Epithelial cell of esophagus (primary cell): ENCODE data around the gene THTPA.
"Not testable (repeated sequence)": the region's sequence is repeated elsewhere in the genome, so short reads cannot be mapped to it uniquely, and the experiment has no call there.

Source experiments
- DNase-seq: peaks from one replicate; pipeline ENCODE4 v3.0.0; 2010; ENCODE audit warnings: low read depth
- H3K4me3 ChIP-seq: 2 replicates; pipeline ENCODE4 v1.5.1; 2011; ENCODE audit warnings: mild to moderate bottlenecking, low read length, control low read depth
- TF ChIP-seq, protein P1 (sequence below): IDR thresholded peaks from 2 replicates; pipeline ENCODE4 v1.5.1; 2011; ENCODE audit warnings: low read depth, mild to moderate bottlenecking, low read length, control low read depth, inconsistent platforms; ENCODE audit not compliant: insufficient read depth; ENCODE audit errors: missing control alignments

THTPA gene

DNA sequence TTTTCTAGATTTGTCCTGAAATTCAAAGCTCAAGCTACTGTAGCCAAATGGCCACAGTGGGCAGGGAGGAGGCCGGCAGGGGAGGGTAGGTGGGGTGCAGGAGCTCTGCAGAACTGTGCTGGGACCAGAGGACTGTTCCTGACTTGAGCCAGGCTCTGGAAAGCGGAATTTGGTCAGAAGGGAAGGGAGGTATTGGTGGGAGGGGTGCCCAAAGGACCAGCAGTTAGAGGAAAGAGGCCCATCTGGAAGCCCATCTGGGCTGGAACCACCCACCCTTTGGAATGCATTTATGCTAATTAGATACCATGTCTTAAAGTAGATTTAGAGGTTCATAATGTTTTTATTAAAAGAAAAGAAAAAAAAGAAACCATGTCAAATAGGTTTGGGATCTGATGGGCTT lies 47.0 kb downstream of the THTPA start:
- no peak for DNase-seq
- TF ChIP-seq, protein P1, sequence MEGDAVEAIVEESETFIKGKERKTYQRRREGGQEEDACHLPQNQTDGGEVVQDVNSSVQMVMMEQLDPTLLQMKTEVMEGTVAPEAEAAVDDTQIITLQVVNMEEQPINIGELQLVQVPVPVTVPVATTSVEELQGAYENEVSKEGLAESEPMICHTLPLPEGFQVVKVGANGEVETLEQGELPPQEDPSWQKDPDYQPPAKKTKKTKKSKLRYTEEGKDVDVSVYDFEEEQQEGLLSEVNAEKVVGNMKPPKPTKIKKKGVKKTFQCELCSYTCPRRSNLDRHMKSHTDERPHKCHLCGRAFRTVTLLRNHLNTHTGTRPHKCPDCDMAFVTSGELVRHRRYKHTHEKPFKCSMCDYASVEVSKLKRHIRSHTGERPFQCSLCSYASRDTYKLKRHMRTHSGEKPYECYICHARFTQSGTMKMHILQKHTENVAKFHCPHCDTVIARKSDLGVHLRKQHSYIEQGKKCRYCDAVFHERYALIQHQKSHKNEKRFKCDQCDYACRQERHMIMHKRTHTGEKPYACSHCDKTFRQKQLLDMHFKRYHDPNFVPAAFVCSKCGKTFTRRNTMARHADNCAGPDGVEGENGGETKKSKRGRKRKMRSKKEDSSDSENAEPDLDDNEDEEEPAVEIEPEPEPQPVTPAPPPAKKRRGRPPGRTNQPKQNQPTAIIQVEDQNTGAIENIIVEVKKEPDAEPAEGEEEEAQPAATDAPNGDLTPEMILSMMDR = no peak
- H3K4me3 ChIP-seq = no peak overlapping the region

DNA sequence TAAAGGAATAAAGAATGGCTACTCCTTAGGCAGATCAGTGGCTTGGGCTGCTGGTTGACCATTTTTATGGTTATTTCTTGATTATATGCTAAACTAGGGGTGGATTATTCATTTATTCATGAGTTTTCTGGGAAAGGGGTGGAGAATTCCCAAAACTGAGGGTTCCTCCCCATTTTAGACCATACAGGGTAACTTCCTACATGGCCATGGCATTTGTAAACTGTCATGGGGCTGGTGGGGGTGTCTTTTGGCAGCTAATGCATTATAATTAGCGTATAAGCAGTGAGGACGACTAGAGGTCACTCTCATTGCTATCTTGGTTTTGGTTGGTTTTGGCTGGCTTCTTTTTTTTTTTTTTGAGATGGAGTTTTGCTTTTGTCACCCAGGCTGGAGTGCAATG lies 48.1 kb downstream of the THTPA start:
- DNase-seq = no peak
- no peak overlapping the region for H3K4me3 ChIP-seq
- TF ChIP-seq, protein P1 = no peak

- H3K4me3 ChIP-seq = no peak overlapping the region
- no peak for DNase-seq
- TF ChIP-seq, protein P1 = no peak
Observed at GRCh38 chr14:23604675-23605170, 48.7 kb downstream of the THTPA start.

DNA sequence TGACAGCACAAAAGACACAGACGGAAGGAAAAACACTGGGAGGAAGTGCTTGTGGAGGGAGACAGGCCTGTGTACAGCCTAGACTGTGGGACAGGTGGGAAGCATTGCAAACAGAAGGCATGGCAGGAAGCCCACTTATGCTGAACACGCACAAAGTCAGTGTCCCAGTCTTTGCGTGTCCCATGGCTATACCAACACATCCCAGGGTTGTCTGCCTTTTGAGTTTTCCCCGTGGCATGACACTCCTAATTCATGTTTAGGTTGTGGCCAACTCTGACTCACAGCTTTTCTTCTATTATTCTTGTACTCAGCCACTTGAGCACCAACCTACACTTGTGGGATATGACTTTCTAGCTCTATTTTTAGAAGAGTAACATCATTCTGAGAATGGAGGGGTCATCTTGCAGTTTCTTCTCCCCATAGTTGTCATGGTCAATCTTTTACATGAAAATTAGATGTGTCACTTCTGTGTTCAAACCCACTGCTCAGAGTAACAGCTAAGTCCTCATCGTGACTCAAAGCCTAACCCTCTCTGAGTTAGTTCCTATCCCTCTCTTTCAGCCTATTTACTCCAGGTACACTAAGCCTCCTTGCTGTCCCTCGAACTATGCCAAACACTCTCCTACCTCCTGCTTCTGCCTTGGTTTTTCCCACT lies 50.0 kb downstream of the THTPA start:
- TF ChIP-seq, protein P1 = no peak
- peak; percentile 16 for DNase-seq
- H3K4me3 ChIP-seq = no peak overlapping the region

- TF ChIP-seq, protein P1 = no peak
- no peak overlapping the region for H3K4me3 ChIP-seq
- DNase-seq = no peak
Observed at GRCh38 chr14:23608454-23608853, 52.4 kb downstream of the THTPA start.

- TF ChIP-seq, protein P1 = no peak
- H3K4me3 ChIP-seq = no peak overlapping the region
- DNase-seq = no peak
Observed at GRCh38 chr14:23609001-23609400, 52.9 kb downstream of the THTPA start.

- not testable (repeated sequence) for H3K4me3 ChIP-seq, DNase-seq
Observed at GRCh38 chr14:23609411-23610089, 53.5 kb downstream of the THTPA start.
